CD4-positive, alpha-beta T cell treated with Interleukin-17A for 1 hour (primary cell): ENCODE results near the gene THEMIS2.

Experiments
- DNase-seq: peaks from one replicate; pipeline ENCODE4 v3.0.0-alpha.2; 2020

Gene THEMIS2

GRCh38 chr1:27886744-27887143, 14.4 kb downstream of the THEMIS2 start:
- no peak for DNase-seq

GRCh38 chr1:27887215-27888021, 15.1 kb downstream of the THEMIS2 start:
- DNase-seq = peak; percentile 78

- DNase-seq = no peak
Observed at GRCh38 chr1:27889506-27889905, 17.2 kb downstream of the THEMIS2 start.

- peak; percentile 74 for DNase-seq
Observed at GRCh38 chr1:27891196-27891889, 19.0 kb downstream of the THEMIS2 start.

GRCh38 chr1:27894521-27894920, 22.2 kb downstream of the THEMIS2 start:
- DNase-seq = no peak

GRCh38 chr1:27906759-27907158, 34.4 kb downstream of the THEMIS2 start:
- DNase-seq = no peak

GRCh38 chr1:27912429-27912828, 40.1 kb downstream of the THEMIS2 start:
- DNase-seq = no peak

- no peak for DNase-seq
Observed at GRCh38 chr1:27915082-27915575, 42.8 kb downstream of the THEMIS2 start.

- no peak for DNase-seq
Observed at GRCh38 chr1:27922272-27922671, 49.9 kb downstream of the THEMIS2 start.

GRCh38 chr1:27928216-27928954, 56.0 kb downstream of the THEMIS2 start:
- DNase-seq = no peak

GRCh38 chr1:27931184-27931583, 58.8 kb downstream of the THEMIS2 start:
- no peak for DNase-seq

GRCh38 chr1:27931759-27932158, 59.4 kb downstream of the THEMIS2 start:
- no peak for DNase-seq

GRCh38 chr1:27934818-27935549, 62.6 kb downstream of the THEMIS2 start, which contains the start of gene SMPDL3B:
Gene SMPDL3B, plus strand, starts transcription at chr1:27935000. Its CDS starts 184 bp downstream, at chr1:27935184.
- DNase-seq = no peak

GRCh38 chr1:27935721-27936120, 63.4 kb downstream of the THEMIS2 start:
- no peak for DNase-seq
